GM21390 (cell line): ENCODE data around the gene KMO.
A peak's percentile ranks its signal among the peaks of the same experiment; 100 is the strongest.

Experiments used
- ATAC-seq: cut with Tn5 transposase; IDR thresholded peaks from one replicate; pipeline ENCODE4 v1.9.1; 2021; ENCODE audit not compliant: unreplicated experiment

KMO gene

DNA sequence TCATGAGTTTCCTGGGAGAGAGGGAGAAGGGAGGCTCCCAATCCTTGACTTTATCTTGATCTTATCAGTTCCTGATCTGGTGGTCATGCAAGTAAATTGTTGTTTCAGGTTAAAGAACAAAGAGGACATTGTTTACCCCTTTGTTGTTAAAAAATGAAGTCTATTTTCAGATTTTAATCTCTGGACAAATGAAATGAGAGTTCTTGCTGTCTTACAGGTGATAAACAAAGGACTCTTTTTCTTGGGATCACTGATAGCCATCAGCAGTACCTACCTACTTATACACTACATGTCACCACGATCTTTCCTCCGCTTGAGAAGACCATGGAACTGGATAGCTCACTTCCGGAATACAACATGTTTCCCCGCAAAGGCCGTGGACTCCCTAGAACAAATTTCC lies 59.6 kb downstream of the KMO start:
- ATAC-seq, result no peak

GRCh38 chr1:241592273-241592958 lies 60.2 kb downstream of the KMO start:
- peak; percentile 74 for ATAC-seq

- no peak for ATAC-seq
Measured at GRCh38 chr1:241593186-241593585, 61.0 kb downstream of the KMO start.

GRCh38 chr1:241596633-241597032 lies 64.5 kb downstream of the KMO start:
- ATAC-seq, result peak; percentile 21

- ATAC-seq, result peak; percentile 24
Measured at GRCh38 chr1:241598249-241598648, 66.1 kb downstream of the KMO start.

DNA sequence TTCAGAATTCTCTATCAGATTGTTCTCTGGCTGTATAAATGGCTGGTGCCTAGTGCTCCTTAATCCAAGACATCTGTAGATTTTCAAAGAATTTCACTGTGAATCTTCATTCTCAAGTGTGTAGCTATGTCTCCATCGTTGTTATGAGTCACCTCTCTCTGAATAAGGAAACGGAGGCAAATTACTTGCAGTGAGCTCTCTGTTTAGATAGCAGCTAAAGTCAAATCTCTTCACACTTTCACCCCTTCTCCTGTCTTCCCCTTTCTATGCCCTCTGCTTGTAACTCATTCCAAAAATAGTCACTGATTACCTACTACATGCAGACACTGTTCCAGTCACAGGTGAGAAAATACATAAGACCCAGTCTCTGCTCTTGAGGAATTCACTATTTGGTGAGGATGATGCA lies 68.3 kb downstream of the KMO start:
- ATAC-seq, result peak; percentile 90

DNA sequence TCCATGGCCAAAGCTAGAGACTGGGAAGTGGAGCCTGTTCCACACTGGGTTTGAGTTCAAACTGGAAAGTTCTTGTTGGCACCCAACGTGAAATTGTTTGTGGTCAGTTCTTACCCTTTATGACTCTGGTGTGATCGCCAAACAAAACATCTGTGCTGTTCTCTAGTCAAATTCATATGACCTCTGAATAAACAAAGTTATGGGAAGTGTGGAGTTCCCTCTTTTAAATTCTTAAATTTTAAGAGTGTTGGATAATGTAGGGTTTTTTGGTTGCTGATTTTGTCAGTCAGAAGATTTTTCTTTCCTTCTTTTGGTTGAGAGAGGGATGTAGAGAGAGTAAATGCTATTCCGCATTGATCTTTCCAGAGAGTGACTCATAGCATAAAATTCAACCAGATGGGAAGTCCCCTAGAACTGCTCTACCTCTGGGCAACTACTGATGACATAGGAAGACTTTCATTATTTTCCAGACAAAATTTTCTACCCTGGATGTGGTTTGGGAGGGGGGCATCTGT lies 71.6 kb downstream of the KMO start:
- no peak for ATAC-seq

- ATAC-seq, result no peak
Measured at GRCh38 chr1:241605146-241605805, 73.1 kb downstream of the KMO start.

- ATAC-seq, result no peak
Measured at GRCh38 chr1:241606544-241606943, 74.4 kb downstream of the KMO start.

GRCh38 chr1:241607497-241607896 lies 75.3 kb downstream of the KMO start:
- ATAC-seq, result no peak

DNA sequence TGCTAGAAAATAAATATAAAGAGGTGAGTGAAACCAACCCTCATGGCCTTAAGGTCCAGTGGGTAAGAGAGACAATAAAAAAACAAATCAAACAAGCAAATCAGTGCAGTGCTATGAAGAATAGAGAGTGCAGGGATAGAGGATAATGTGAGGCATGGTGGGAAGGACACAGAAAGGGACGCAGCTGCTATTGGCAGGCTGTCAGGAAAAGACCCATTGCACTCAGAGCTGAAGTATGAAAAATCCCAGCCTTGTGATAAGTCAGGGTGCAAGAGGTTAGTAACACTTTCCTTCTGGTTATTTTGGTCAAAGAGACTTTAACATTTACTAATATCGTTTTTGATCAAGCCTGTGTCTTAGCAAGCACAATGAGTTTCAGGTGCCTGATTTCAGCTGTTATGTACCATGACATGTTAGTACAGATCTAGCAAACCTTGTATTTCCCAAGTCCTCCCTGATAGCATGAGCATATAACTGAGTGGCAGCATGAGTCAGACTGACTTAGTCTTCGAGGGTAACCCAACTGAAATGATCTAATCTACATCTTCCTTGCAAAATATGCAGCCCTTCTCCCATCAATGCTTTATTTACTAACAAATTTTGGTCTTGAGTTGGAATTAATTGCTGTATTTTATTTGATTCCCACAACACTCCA lies 76.3 kb downstream of the KMO start:
- ATAC-seq, result no peak

DNA sequence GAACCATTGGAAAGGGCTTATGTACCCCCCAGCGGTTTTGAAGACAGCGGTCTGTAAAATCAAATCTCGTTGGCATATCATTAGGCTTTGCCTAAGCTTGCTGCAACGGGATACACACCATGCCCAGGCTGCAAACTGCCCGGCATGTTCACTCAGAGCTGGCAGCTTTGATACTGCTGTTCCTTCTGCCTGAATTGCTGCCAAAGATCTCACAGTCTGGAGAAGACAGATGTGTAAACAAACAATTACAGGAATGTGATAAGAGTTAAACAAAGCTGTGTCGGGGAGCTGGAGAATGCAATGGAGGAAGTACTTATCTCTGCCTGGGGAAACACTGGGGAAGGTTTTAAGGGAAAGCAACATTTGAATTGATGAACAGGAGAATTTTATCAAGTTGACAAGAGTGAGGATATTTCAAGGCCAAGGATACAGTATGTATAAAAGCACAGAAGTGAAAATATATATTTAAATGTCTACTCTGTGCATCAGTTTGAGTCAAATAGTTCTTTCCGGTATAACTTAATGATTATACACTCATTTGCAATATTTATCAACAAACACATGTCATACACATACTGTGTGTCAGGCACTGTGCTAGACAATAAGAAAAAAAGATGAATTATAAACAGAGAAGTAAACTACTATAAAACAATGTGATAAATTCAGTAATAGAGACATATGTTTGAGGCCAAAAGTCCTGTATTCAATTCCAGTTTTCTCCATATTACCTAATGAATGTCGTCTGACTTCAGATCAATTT lies 78.1 kb downstream of the KMO start:
- ATAC-seq, result no peak

DNA sequence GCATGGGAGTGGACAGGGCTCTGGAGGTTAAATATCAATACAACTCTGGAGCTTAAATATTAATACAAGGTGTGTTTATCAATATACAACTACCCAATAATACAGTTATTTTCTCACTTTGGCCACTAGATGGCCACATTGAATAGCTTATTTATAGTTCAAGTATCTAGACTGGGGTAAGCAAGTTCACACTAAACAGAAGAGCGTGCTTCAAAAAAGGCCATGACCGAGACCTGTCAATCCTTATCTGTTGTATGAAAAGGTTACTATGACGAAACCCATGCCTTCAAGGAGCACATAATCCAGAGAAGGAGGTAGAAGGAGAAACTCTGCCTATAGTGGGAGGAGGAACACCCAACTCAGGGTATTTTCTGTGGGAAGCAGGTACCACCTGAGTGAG lies 78.9 kb downstream of the KMO start:
- peak; percentile 92 for ATAC-seq

GRCh38 chr1:241611736-241612135 lies 79.6 kb downstream of the KMO start:
- no peak for ATAC-seq

DNA sequence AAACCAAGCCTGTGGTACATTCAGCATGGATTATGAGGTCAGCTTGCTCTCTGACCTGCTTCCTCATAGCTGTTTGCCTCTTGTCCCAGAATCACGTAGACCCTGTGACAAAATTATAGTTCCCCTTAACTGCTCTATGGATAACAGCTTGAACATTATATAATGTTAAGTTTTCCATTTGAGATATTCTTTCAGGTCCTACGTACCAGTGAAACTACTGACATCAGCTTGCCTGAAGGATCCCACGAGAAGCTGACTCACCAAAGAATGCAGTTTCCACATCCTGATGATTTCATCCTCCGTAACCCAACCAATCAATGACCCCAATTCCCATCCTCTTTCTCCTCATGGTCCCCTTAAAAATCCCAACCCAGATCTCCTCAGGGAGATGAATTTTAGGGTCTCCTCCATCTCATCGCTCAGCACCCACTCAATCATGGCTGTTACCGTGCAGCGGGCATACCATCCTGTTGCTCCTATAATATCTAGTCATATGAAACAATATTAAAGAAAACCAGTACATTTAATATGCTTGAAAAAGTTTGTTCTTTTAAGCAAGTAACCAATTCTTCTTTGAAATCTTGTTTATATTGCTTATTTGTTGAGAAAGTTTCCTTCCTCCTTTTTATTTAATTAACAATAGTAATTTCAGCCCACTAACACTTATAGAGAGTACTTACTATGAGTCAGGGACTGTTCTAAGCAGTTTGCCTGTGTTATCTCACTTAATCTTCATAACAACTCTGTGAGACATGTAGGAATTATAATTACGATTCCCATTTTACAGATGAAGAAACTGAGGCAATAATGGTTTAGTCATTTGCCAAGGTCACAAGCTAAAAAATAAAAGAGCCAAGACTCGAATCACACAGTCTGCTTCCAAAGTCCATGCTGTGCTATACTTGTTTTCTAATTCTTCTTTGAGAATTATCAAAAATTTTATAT lies 80.6 kb downstream of the KMO start:
- no peak for ATAC-seq

DNA sequence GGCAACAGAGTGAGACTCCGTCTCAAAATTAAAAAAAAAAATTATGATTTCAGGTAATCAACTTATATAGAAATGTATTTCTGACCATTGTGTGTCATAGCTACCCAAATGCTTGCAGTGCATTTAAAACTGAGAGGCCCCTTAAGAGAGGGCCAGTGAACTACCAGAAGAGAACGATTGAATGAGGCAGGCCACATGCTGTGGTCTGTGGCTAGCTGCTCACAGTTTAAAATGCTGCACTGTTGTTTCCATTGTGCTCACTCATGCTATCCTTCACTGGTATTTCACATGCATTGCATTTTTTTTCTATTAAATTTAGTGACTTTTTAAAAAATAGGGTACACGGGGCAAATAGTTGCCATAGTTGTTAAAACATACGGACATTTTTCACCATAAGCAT lies 82.0 kb downstream of the KMO start:
- no peak for ATAC-seq

DNA sequence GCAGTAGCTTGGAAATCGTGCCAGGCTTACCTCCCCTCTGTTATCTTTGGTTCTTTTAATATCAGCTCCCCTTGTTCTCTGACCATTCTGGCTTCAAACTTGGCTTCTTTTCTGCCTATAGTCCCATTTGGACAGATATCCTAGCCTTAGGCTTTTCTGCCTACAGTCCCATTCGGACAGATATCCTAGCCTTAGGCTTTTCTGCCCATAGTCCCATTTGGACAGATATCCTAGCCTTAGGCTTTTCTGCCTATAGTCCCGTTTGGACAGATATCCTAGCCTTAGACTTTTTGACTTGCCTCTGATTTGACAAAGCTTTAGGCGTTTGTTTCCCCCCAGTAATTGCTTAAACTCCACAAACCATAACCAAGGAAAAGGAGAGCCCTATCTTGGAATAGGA lies 82.4 kb downstream of the KMO start:
- no peak for ATAC-seq

DNA sequence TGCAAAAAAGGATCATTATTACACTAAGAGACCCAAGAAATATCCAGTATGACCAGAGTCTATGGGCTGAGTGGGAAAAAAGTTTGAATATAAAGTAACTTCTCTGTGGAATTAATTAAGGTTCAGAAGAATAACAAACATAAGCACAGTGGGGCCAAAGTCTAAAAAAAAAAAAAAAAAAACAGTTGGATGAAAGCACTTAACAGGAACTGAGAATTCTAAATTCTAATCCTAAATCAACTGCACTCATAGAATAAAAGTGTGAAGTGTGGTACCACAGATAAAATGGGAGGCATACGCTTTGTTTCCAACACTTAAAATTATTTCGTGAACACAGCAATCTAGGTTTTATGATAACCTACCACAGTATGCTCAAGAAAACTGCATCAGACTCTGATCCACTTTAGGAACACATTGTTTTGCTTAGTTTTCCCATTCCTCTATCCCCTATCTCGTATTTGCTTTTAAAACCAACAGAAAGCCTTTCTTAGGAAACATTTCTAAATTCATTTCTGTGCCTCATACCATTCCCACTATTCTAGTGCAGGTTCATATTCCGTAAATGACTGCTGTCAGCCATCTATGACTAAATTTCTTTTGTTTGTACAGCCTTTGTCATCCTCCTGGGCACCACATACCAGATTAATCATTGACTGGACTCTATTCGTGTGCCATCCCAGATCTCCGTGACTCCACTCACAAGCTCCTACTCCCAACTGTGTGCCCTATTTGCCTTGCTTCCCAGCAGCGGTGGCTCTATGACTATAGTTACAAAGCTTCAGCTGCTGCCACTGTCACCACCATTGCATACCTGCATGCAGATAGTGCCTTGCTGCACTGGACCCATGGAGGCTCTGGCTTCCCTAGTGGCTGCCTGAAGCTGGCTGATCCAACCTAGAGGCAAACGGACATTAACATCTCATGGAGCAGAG lies 83.1 kb downstream of the KMO start:
- ATAC-seq, result no peak

DNA sequence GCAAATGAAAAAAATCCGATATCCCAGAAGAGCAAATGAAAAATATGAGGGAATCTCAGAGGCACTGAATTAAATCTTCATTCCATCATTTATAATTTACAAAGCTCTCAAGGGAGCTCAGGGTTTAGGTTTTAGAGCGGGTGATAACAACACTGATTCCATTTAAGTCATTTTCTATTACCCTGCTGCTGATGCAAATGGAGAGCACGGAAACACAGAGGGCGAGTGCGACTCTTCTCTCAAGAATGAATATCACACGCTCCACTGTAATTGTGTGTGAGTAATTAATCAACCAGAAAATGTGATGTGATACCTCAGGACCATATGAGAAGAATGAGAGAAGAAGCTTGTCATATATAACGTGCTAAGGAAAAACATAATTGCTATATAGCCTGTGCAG lies 85.2 kb downstream of the KMO start:
- no peak for ATAC-seq
